HCT116 (cell line): ENCODE measurements around the gene RIPOR2. TPM values are rescaled to one million over a fixed set of nuclear protein-coding genes. Genes with fewer than 3 reads are reported as not detected.

Source experiments
- ATAC-seq: fragments of 200-7000 bp; cut with Tn5 transposase; 2 replicates; pipeline ENCODE4 v1.9.1; 2020; ENCODE audit warnings: mild to moderate bottlenecking, moderate library complexity
- BruUV-seq: library from RNA; stranded (reverse); fragments of 400-500 nt; replicated peaks from 2 replicates; lab custom pipeline; 2021; lab: Mats Ljungman, UMichigan
- CTCF ChIA-PET: fragments of 300-600 bp; sonication (Branson Sonifier 250); formaldehyde crosslinking; loops from one replicate; lab custom pipeline; 2021; ENCODE audit warnings: antibody characterized with exemption; lab: Charles Lee
- POLR2A ChIA-PET: fragments of 300-600, 350-600 bp; sonication (Branson Sonifier 250); formaldehyde crosslinking; loops from one replicate; lab custom pipeline; 2021; ENCODE audit warnings: antibody characterized with exemption; lab: Charles Lee
- RAD21 ChIA-PET, 2 experiments: fragments of 300-600 bp; sonication (Branson Sonifier 250); formaldehyde crosslinking; loops; one replicate each; lab custom pipeline; 2023; ENCODE audit warnings: low total read pairs in 2 of 2; ENCODE audit not compliant: uncharacterized antibody in 2 of 2, unreplicated experiment in 2 of 2, low non-redundant PET in 1 of 2; lab: Charles Lee
- DNase-seq: peaks from one replicate; pipeline ENCODE4 v3.0.0-alpha.2; 2010; ENCODE audit warnings: low read depth, low spot score
- H2AFZ ChIP-seq: fragments of 200-600 bp; shearing (Covaris generic), sonication (generic); 2 replicates; pipeline ENCODE4 v1.6.1; 2017; ENCODE audit warnings: low read depth, mixed run types, mixed read lengths, antibody characterized with exemption, low read length; ENCODE audit not compliant: poor library complexity, severe bottlenecking
- H3K27ac ChIP-seq: 2 replicates; pipeline ENCODE4 v1.5.1; 2012; ENCODE audit warnings: low read depth, low read length
- H3K27me3 ChIP-seq: fragments of 200-600 bp; sonication (generic); 2 replicates; pipeline ENCODE4 v1.6.1; 2016; ENCODE audit warnings: mixed run types, low read length, mixed read lengths; ENCODE audit not compliant: insufficient read depth
- H3K36me3 ChIP-seq, 2 experiments: fragments of 200-500 bp in 1 of 2; fragments of 200-600 bp in 1 of 2; sonication (Bioruptor generic) in 1 of 2; sonication (generic) in 1 of 2; 2 replicates each; pipeline versions ENCODE4 v1.5.1 to v1.6.1; 2014 to 2016; ENCODE audit warnings: low read length in 2 of 2, inconsistent platforms in 1 of 2, mixed read lengths in 1 of 2, mixed run types in 1 of 2; ENCODE audit not compliant: insufficient read depth in 2 of 2, control insufficient read depth in 1 of 2
- H3K4me1 ChIP-seq, 2 experiments: fragments of 200-600 bp in 1 of 2; sonication (generic) in 1 of 2; 2 replicates each; pipeline versions ENCODE4 v1.5.1 to v1.6.1; 2012 to 2017; ENCODE audit warnings: low read length in 2 of 2, inconsistent platforms in 1 of 2, mild to moderate bottlenecking in 1 of 2, mixed read lengths in 1 of 2, mixed run types in 1 of 2, moderate library complexity in 1 of 2; ENCODE audit not compliant: insufficient read depth in 2 of 2, control insufficient read depth in 1 of 2
- H3K4me2 ChIP-seq: fragments of 200-600 bp; sonication (generic); 2 replicates; pipeline ENCODE4 v1.6.1; 2017; ENCODE audit warnings: mixed run types, low read length, mixed read lengths
- H3K4me3 ChIP-seq, 2 experiments: fragments of 200-600 bp in 1 of 2; sonication (generic) in 1 of 2; replicated peaks in 1 of 2; 2 replicates each; pipeline ENCODE4 v1.5.1; 2011 to 2016; ENCODE audit warnings: low read length in 2 of 2, control low read depth in 1 of 2, low read depth in 1 of 2, mild to moderate bottlenecking in 1 of 2, mixed read lengths in 1 of 2, mixed run types in 1 of 2
- H3K79me2 ChIP-seq: fragments of 200-600 bp; sonication (generic); 2 replicates; pipeline ENCODE4 v1.6.1; 2017; ENCODE audit warnings: mild to moderate bottlenecking, mixed run types, low read length, moderate library complexity, mixed read lengths; ENCODE audit not compliant: insufficient read depth
- H3K9ac ChIP-seq: fragments of 200-600 bp; sonication (generic); 2 replicates; pipeline ENCODE4 v1.6.1; 2016; ENCODE audit warnings: low read length, mixed read lengths
- H3K9me2 ChIP-seq: fragments of 200-600 bp; sonication (generic), shearing (Covaris generic); 2 replicates; pipeline ENCODE4 v1.6.1; 2017; ENCODE audit warnings: mixed run types, mild to moderate bottlenecking, moderate library complexity; ENCODE audit not compliant: insufficient read depth
- H3K9me3 ChIP-seq, 2 experiments: fragments of 200-500 bp in 1 of 2; fragments of 200-600 bp in 1 of 2; sonication (Bioruptor generic) in 1 of 2; sonication (generic) in 1 of 2; 2 replicates each; pipeline ENCODE4 v1.6.1; 2014 to 2017; ENCODE audit warnings: low read length in 2 of 2, mixed read lengths in 2 of 2, inconsistent platforms in 1 of 2, low read depth in 1 of 2, mild to moderate bottlenecking in 1 of 2, mixed run types in 1 of 2, moderate library complexity in 1 of 2; ENCODE audit not compliant: control insufficient read depth in 1 of 2, insufficient read depth in 1 of 2
- H4K20me1 ChIP-seq: fragments of 200-600 bp; sonication (generic), shearing (Covaris generic); 2 replicates; pipeline ENCODE4 v1.6.1; 2017; ENCODE audit warnings: mixed run types, mild to moderate bottlenecking, moderate library complexity; ENCODE audit not compliant: insufficient read depth
- CBX3 ChIP-seq: IDR thresholded peaks from 2 replicates; pipeline ENCODE4 v1.6.1; 2012; ENCODE audit warnings: low read depth
- EGR1 ChIP-seq: IDR thresholded peaks from 2 replicates; pipeline ENCODE4 v1.6.1; 2012; ENCODE audit warnings: low read depth
- ELF1 ChIP-seq: IDR thresholded peaks from 2 replicates; pipeline ENCODE4 v1.6.1; 2012; ENCODE audit warnings: low read depth, borderline replicate concordance
- SRF ChIP-seq: IDR thresholded peaks from 2 replicates; pipeline ENCODE4 v1.6.1; 2012; ENCODE audit warnings: low read depth
- TCF7L2 ChIP-seq: IDR thresholded peaks from 2 replicates; pipeline ENCODE4 v1.7.0; 2011; ENCODE audit warnings: borderline replicate concordance, inconsistent platforms; ENCODE audit not compliant: insufficient read depth, insufficient read length; ENCODE audit errors: extremely low read depth
- ZFX ChIP-seq: fragments of 450-650 bp; IDR thresholded peaks from 2 replicates; pipeline ENCODE4 v1.6.1; 2017
- intact Hi-C: fragments of 100-400 bp; cut with micrococcal nuclease; formaldehyde crosslinking; loops from 2 replicates; pipeline ENCODE4 v1.10.0; 2022
- total RNA-seq: library from RNA; stranded (reverse); gene quantifications from one replicate; pipeline ENCODE4 v1.2.1, GENCODE V29; 2021; ENCODE audit not compliant: unreplicated experiment
- TF ChIP-seq, protein P1 (sequence below): IDR thresholded peaks from 2 replicates; pipeline ENCODE4 v1.6.1; 2011; ENCODE audit warnings: mild to moderate bottlenecking, low read length, moderate library complexity; ENCODE audit not compliant: insufficient replicate concordance; ENCODE audit errors: extremely low read depth
- TF ChIP-seq, protein P2 (sequence below): IDR thresholded peaks from 2 replicates; pipeline ENCODE4 v1.6.1; 2012

RIPOR2 gene
- total RNA-seq, 1 experiment from 2014 or later: 0.44 TPM

DNA sequence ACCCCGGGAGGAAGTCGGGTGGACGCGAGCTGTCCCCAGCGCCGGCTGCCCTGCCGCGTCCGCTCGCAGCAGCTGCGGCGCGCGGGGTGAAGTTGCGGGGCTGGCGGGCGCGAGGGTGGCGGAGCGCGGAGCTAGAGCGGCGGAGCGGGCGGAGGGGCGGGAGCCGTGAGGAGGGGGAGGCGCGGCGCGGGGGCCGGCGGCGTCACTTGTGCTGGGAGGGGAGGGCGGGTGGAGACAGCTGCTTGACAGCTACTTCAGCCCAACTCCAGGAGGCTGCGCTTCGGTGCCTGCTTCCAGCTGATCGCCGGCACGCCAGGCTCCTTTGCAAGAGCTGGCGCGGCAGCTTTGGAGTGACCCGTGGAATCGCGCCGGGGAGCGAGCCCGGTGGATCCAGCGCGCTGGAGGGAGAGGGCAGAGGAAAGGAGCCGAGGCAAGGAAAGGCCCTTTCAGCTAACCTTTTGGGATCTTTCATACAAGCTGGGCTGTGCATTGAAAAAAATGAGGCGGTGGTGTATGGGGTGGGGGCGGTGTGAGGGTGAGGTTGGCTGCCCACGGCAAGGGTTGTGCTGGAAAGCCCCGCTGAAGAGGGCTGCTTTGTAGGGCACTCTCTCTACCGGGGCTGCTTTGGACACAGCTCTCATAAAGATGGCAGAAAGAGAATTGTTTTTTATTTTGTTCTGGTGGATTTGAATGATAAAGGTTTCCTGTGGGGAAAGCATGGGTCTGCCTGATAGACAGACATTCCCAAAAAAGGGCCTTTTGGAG is 24.6 kb downstream of the RIPOR2 start:
- ChIA-PET POLR2A (no interaction called here), RAD21 (no interaction called here)
- no peak overlapping the region for H3K4me2 ChIP-seq

More for the DNA sequence above, 24.6 kb downstream of the RIPOR2 start:
- H3K27ac ChIP-seq: no peak overlapping the region
- no TSS peak for BruUV-seq
- H3K9me2 ChIP-seq: no peaks in the 10 kb centered on the region
- no peak overlapping the region for H3K9ac ChIP-seq
- no peaks in the 10 kb centered on the region for H3K4me1 ChIP-seq
- no peaks in the 10 kb centered on the region for H3K36me3 ChIP-seq
- H4K20me1 ChIP-seq: no peaks in the 10 kb centered on the region
- CTCF ChIA-PET: interaction anchor here (0.5 kb wide), 1 partner anchor 22 kb away, joined by 3 read pairs; no protein-coding TSS in a partner anchor
- no peaks in the 10 kb centered on the region for H3K9me3 ChIP-seq
- no peak for DNase-seq
- no peak overlapping the region for H2AFZ ChIP-seq
- ATAC-seq: no peak
- H3K79me2 ChIP-seq: no peaks in the 10 kb centered on the region
- H3K27me3 ChIP-seq: peaks cover 4% of the 10 kb centered on the region; the same call in 1 of the 2 replicates
- TF ChIP-seq, protein P1, sequence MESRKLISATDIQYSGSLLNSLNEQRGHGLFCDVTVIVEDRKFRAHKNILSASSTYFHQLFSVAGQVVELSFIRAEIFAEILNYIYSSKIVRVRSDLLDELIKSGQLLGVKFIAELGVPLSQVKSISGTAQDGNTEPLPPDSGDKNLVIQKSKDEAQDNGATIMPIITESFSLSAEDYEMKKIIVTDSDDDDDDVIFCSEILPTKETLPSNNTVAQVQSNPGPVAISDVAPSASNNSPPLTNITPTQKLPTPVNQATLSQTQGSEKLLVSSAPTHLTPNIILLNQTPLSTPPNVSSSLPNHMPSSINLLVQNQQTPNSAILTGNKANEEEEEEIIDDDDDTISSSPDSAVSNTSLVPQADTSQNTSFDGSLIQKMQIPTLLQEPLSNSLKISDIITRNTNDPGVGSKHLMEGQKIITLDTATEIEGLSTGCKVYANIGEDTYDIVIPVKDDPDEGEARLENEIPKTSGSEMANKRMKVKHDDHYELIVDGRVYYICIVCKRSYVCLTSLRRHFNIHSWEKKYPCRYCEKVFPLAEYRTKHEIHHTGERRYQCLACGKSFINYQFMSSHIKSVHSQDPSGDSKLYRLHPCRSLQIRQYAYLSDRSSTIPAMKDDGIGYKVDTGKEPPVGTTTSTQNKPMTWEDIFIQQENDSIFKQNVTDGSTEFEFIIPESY: no peak
- TF ChIP-seq SRF (no peak), CBX3 (no peak), TCF7L2 (no peak), EGR1 (no peak), ELF1 (no peak), ZFX (no peak)
- TF ChIP-seq, protein P2, sequence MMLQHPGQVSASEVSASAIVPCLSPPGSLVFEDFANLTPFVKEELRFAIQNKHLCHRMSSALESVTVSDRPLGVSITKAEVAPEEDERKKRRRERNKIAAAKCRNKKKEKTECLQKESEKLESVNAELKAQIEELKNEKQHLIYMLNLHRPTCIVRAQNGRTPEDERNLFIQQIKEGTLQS: no peak
- H3K4me3 ChIP-seq: no peak overlapping the region
- intact Hi-C loops: no loop called here
